ENCODE data around the gene FBXO34.

GRCh38 chr14:55361190-55361589, 90.0 kb downstream of the FBXO34 start:
- TF ChIP-seq SIX5 (IDR thresholded peaks at IDR 0.05; ENCODE audit: borderline replicate concordance in 1 of 2, insufficient read depth in 1 of 2, low read depth in 1 of 2, low read length in 2 of 2) (no peak), PRDM10 (IDR thresholded peaks at IDR 0.05; ENCODE audit: partially characterized antibody) (no peak), MAX (CRISPR knock-in tag; IDR thresholded peaks at IDR 0.05) (no peak), FUS (optimal IDR thresholded peaks at IDR 0.05; ENCODE audit: low read depth, low read length) (no peak), POLR2AphosphoS5 (IDR thresholded peaks at IDR 0.05; ENCODE audit: control insufficient read depth, insufficient read depth, low read depth, low read length) (no peak), NFIC (IDR thresholded peaks at IDR 0.05) (no peak), BHLHE40 (IDR thresholded peaks at IDR 0.05; ENCODE audit: low read length) (no peak), ZHX1 (conservative IDR thresholded peaks at IDR 0.05; ENCODE audit: low read length) (no peak), SMAD3 (CRISPR knock-in tag; conservative IDR thresholded peaks at IDR 0.05) (no peak), ZNF232 (CRISPR knock-in tag; IDR thresholded peaks at IDR 0.05) (no peak)
